Tibial nerve (tissue), 4 donors: ENCODE data around the gene NUTM2B. TPM values are rescaled to one million over a fixed set of nuclear protein-coding genes. Genes with fewer than 3 reads are reported as not detected.
"Not testable (repeated sequence)": the region's sequence is repeated elsewhere in the genome, so short reads cannot be mapped to it uniquely, and the experiment has no call there.

Experiments
- DNase-seq, 2 donors: peaks; one replicate each; pipeline ENCODE4 v3.0.0-alpha.2; 2019; ENCODE audit warnings: low spot score in 2 of 2
- H3K27ac ChIP-seq, 4 donors: fragments of 200-600 bp; sonication (generic) in 3 of 4; one replicate each; pipeline ENCODE4 v1.5.1; 2017 to 2019; ENCODE audit warnings: mild to moderate bottlenecking in 1 of 4
- H3K27me3 ChIP-seq, 2 donors: fragments of 200-600 bp; sonication (generic) in 1 of 2; one replicate each; pipeline versions ENCODE4 v1.5.1 to v1.6.0; 2017 to 2019
- H3K36me3 ChIP-seq, 3 donors: fragments of 200-600 bp; sonication (generic); one replicate each; pipeline ENCODE4 v1.5.1; 2018 to 2019
- H3K4me1 ChIP-seq, 4 donors: fragments of 200-600 bp; sonication (generic) in 3 of 4; one replicate each; pipeline ENCODE4 v1.5.1; 2017 to 2019
- H3K4me3 ChIP-seq, 4 donors: fragments of 200-600 bp; sonication (generic) in 3 of 4; one replicate each; pipeline ENCODE4 v1.5.1; 2017 to 2019; ENCODE audit warnings: mild to moderate bottlenecking in 1 of 4, moderate library complexity in 1 of 4
- H3K9me3 ChIP-seq, 4 donors: fragments of 200-600 bp; sonication (generic) in 3 of 4; one replicate each; pipeline ENCODE4 v1.5.1; 2017 to 2019
- WGBS, 2 donors: methylation state at CpG; one replicate each; pipeline ENCODE4 v1.1.5; 2018; 5-methylcytosine and 5-hydroxymethylcytosine counted together
- total RNA-seq, 4 donors: library from RNA; depleted of rRNA; stranded (reverse); fragments of >200 nt; gene quantifications; one replicate each; pipeline ENCODE4 v1.1.0, GENCODE V29; 2016

NUTM2B gene, protein sequence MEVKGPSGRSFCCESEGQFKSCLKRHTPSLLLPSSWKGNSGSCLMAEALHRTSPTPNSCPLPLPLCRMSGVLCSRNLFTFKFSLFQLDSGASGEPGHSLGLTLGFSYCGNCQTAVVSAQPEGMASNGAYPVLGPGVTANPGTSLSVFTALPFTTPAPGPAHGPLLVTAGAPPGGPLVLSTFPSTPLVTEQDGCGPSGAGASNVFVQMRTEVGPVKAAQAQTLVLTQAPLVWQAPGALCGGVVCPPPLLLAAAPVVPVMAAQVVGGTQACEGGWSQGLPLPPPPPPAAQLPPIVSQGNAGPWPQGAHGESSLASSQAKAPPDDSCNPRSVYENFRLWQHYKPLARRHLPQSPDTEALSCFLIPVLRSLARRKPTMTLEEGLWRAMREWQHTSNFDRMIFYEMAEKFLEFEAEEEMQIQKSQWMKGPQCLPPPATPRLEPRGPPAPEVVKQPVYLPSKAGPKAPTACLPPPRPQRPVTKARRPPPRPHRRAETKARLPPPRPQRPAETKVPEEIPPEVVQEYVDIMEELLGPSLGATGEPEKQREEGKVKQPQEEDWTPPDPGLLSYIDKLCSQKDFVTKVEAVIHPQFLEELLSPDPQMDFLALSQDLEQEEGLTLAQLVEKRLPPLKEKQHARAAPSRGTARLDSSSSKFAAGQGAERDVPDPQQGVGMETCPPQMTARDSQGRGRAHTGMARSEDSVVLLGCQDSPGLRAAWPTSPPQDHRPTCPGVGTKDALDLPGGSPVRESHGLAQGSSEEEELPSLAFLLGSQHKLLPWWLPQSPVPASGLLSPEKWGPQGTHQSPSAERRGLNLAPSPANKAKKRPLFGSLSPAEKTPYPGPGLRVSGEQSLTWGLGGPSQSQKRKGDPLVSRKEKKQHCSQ
- 1 to 10 TPM in 2 of 4 donors, under 1 TPM in 1, not detected in 1; 0.21 to 2.8 (median 1.4) TPM for total RNA-seq

DNA sequence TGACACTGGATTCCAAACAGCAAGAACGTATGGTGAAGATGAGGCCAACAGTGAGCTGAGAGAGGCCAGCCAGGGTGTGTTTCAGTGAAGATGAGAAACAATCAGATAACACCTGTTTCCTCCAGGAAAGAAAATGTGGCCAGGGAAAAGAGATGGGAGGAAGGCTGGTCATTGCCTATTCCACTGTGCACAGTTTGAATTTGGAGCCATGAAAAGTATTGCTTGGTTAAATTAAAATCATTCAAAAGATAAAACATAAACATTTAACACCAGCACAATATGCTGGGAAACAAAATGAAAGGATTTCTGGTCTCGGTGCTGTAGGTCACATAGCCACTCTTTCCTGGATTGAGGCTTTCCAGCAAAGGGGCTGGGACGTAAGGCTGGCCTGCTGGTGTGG, at the start of gene NUTM2B:
NUTM2B (plus strand) TSS at position 301 of the 400 bp plus-strand sequence. CDS start 383 bp downstream, outside the sequence.
- not testable (repeated sequence) for H3K4me3 ChIP-seq, H3K9me3 ChIP-seq, H3K27me3 ChIP-seq, H3K4me1 ChIP-seq, H3K36me3 ChIP-seq, H3K27ac ChIP-seq, DNase-seq
- 80% methylated on average over 1 of the region's 3 CpGs; no CpG with 5 or more reads in 1 of the 2 donors for WGBS, 2 donors

DNA sequence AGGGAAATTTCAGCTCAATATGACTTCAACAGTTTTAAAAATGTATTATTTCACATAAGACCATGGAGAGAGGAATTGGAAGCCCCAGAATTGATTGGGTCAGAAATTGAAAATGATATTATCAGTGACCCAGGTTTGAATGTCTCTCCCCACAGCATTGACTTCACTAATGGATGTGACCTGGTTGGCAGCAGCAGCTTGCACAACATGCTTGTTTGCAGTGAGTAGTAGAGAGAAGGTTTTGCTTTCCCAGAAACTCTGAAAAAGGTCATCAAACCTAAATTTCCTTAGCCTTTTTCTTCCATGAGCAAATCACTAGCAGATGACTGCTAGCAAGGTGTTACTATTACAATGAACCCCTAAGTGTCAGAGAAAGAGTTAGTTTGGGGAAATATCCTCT, 39.7 kb upstream of the NUTM2B start:
- H3K36me3 ChIP-seq, H3K4me1 ChIP-seq, DNase-seq, H3K27ac ChIP-seq, H3K27me3 ChIP-seq, H3K9me3 ChIP-seq, H3K4me3 ChIP-seq: not testable (repeated sequence)

DNA sequence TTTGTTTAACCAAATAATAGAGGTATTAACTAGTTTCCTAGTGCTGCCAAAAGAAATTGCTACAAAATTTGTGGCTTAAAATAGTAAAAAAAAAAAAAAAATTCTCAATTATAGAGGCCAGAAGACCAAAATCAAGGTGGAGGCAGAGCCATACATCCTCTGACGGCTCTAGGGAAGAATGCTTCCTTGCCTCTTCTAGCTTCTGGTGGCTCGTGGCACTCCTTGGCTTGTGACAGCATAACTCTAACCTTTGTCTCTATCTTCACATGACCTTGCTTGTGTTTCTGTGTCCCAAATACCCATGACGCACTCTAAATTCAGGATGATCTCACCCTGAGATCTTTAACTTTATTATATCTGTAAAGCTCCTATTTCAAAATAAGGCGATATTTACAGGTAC, 38.3 kb upstream of the NUTM2B start:
- not testable (repeated sequence) for H3K4me1 ChIP-seq, H3K36me3 ChIP-seq, DNase-seq, H3K4me3 ChIP-seq, H3K27me3 ChIP-seq, H3K9me3 ChIP-seq, H3K27ac ChIP-seq
- 74 to 88% methylated on average over 4 of the region's 4 CpGs for WGBS, 2 donors

DNA sequence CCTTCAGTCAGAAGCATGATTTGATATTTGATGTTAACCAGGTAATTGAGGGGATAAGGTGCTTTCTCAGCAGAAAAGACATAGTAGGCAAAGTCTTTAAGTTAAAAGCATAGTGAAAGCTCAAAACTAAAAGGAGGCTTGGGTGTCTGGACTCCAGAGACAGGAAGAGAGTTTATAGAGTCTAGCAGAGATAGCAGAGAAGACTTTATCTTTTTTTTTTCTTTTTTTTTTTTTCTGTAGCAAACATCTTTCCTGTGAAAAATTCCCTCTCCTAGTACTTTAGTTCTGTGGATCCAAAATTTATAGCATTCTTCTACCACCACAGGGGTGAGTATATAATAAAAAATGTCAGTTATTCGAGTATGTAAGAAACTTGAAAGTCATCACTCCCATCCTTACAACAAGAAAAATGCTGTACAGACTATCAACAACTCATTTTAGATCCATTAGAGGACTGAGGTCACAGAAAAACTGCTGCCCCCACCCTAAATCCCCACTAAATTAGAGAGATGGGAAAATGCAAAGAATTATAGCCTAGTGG, 33.7 kb upstream of the NUTM2B start:
- not testable (repeated sequence) for DNase-seq, H3K4me1 ChIP-seq, H3K27ac ChIP-seq, H3K4me3 ChIP-seq, H3K27me3 ChIP-seq, H3K9me3 ChIP-seq, H3K36me3 ChIP-seq
- 25 to 46% methylated on average over 1 of the region's 1 CpG for WGBS, 2 donors

GRCh38 chr10:79674878-79675277, 28.1 kb upstream of the NUTM2B start:
- not testable (repeated sequence) for H3K4me3 ChIP-seq, H3K4me1 ChIP-seq, DNase-seq, H3K9me3 ChIP-seq, H3K27me3 ChIP-seq, H3K27ac ChIP-seq, H3K36me3 ChIP-seq
- 79% methylated on average over 2 of the region's 2 CpGs for WGBS, 2 donors

- WGBS, 2 donors = 89 to 93% methylated on average over 10 to 20 of the region's 20 CpGs
- H3K27me3 ChIP-seq, DNase-seq, H3K9me3 ChIP-seq, H3K4me3 ChIP-seq, H3K4me1 ChIP-seq, H3K27ac ChIP-seq: not testable (repeated sequence)
- peaks cover 0 to 39% (median 0%) of the 10 kb centered on the region in 3 donors for H3K36me3 ChIP-seq
These were observed 19.8 kb upstream of the NUTM2B start for GRCh38 chr10:79683026-79683883.

DNA sequence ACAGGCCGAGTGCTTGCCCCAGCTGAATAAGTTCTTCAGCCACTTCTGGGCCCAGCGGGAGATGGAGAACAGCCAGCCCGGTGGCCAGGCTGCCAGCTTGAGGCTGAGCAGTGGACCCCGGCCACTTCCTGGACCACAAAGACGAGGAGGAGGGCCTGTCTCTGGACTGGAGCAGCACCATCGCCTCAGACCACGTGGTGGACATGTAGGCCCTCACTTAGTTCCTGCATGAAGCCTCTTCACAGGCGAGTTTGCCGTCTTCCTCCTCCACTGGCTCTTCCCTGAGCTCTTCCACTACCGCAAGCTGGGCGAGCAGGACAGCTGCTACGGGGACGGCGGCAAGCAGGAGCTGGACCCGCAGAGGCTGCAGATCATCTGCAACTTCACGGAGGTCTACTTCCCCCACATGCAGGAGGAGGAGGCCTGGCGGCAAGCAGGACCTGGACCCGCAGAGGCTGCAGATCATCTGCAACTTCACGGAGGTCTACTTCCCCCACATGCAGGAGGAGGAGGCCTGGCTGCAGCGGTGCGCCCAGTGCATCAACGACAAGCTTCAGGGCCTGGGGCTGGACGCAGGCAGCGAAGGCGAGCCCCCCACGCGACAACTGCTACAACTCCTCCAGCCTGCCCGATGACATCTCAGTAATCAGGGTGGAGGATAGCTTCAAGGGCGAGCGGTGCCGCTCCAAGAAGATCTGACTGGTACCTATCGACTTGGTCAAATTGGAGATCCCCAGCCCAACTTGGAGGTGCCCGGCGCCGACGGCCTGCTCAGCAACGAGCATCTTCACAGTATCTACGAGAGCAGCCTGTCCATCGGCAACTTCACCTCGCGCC, 18.9 kb upstream of the NUTM2B start:
- H3K27ac ChIP-seq, H3K9me3 ChIP-seq, H3K4me3 ChIP-seq, H3K4me1 ChIP-seq, H3K27me3 ChIP-seq, DNase-seq: not testable (repeated sequence)
- H3K36me3 ChIP-seq = peaks cover 0 to 39% (median 0%) of the 10 kb centered on the region in 3 donors
- 96% methylated on average over 35 of the region's 41 CpGs for WGBS, 2 donors

GRCh38 chr10:79685044-79685685, 17.9 kb upstream of the NUTM2B start:
- H3K9me3 ChIP-seq, DNase-seq: not testable (repeated sequence)
- WGBS, 2 donors = 87 to 88% methylated on average over 21 of the region's 21 CpGs

GRCh38 chr10:79686595-79686994, 16.4 kb upstream of the NUTM2B start:
- H3K27me3 ChIP-seq, H3K9me3 ChIP-seq, H3K4me3 ChIP-seq, DNase-seq, H3K4me1 ChIP-seq, H3K27ac ChIP-seq: not testable (repeated sequence)
- 99 to 100% methylated on average over 4 of the region's 4 CpGs for WGBS, 2 donors
- peaks cover 0 to 39% (median 0%) of the 10 kb centered on the region in 3 donors for H3K36me3 ChIP-seq

More at GRCh38 chr10:79685044-79685685, 17.9 kb upstream of the NUTM2B start:
- not testable (repeated sequence) for H3K27me3 ChIP-seq, H3K4me3 ChIP-seq, H3K4me1 ChIP-seq, H3K27ac ChIP-seq
- peaks cover 0 to 39% (median 0%) of the 10 kb centered on the region in 3 donors for H3K36me3 ChIP-seq

GRCh38 chr10:79687406-79688150, 15.4 kb upstream of the NUTM2B start:
- not testable (repeated sequence) for H3K27ac ChIP-seq, H3K27me3 ChIP-seq, H3K4me3 ChIP-seq, DNase-seq, H3K9me3 ChIP-seq, H3K4me1 ChIP-seq
- WGBS, 2 donors = 83 to 89% methylated on average over 6 of the region's 6 CpGs
- H3K36me3 ChIP-seq = peaks cover 0 to 39% (median 0%) of the 10 kb centered on the region in 3 donors

DNA sequence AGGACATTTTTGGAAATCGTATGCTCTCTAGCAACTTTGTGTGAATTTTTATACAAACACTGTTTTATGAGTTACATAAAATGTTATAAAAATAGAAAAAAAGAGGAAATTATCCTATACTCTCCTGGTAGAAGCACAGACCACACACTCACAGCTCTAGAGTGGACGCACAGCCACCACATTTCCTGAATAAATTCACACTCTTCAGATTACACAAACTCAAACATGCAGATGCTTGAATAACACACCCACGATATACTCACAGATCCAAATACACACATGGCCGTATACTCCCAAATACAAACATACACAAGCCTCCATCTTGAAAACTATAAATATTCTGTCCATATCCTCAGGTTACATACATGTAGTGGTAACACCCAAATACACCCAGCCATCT, 14.2 kb upstream of the NUTM2B start:
- H3K9me3 ChIP-seq, H3K4me3 ChIP-seq, H3K4me1 ChIP-seq, DNase-seq, H3K27ac ChIP-seq, H3K27me3 ChIP-seq: not testable (repeated sequence)
- peaks cover 0 to 30% (median 0%) of the 10 kb centered on the region in 3 donors for H3K36me3 ChIP-seq
- 70 to 76% methylated on average over 4 of the region's 4 CpGs for WGBS, 2 donors
